Stimulated activated naive B cell treated with anti-CD40 and anti-IgM and Interleukin-4, amounts not matched to agents 10 μg/mL and 1 μg/mL and 100 μg/mL, for 72 hours (primary cell): ENCODE measurements around the gene CNP.
A peak's percentile ranks its signal among the peaks of the same experiment; 100 is the strongest.
"Not testable (repeated sequence)": the region's sequence is repeated elsewhere in the genome, so short reads cannot be mapped to it uniquely, and the experiment has no call there.

ENCODE experiments used
- ATAC-seq, 2 donors: fragments of 150-1000 bp; cut with Tn5 transposase; replicated peaks; 2 replicates each; pipeline ENCODE4 v1.10.0; 2021; ENCODE audit warnings: moderate library complexity in 1 of 2
- DNase-seq: peaks from one replicate; pipeline ENCODE4 v3.0.0; 2021
- H3K27ac Mint-ChIP-seq: one replicate; pipeline ENCODE4 v1.8.0; 2022; ENCODE audit warnings: mild to moderate bottlenecking, mixed read lengths
- H3K27me3 Mint-ChIP-seq, 2 donors: one replicate each; pipeline ENCODE4 v1.8.0; 2022; ENCODE audit warnings: mixed read lengths in 2 of 2
- H3K36me3 Mint-ChIP-seq, 2 donors: one replicate each; pipeline ENCODE4 v1.8.0; 2022; ENCODE audit warnings: mixed read lengths in 2 of 2, mild to moderate bottlenecking in 1 of 2
- H3K4me1 Mint-ChIP-seq, 2 donors: one replicate each; pipeline ENCODE4 v1.8.0; 2022; ENCODE audit warnings: mixed read lengths in 2 of 2, mild to moderate bottlenecking in 1 of 2
- H3K4me3 Mint-ChIP-seq, 2 donors: one replicate each; pipeline ENCODE4 v1.8.0; 2022; ENCODE audit warnings: mild to moderate bottlenecking in 2 of 2, mixed read lengths in 2 of 2, moderate library complexity in 1 of 2
- H3K9me3 Mint-ChIP-seq, 2 donors: one replicate each; pipeline ENCODE4 v1.8.0; 2022; ENCODE audit warnings: mixed read lengths in 2 of 2, mild to moderate bottlenecking in 1 of 2

Gene CNP

GRCh38 chr17:41966463-41967140 is at the start of gene CNP:
Gene CNP, plus strand, starts transcription at chr17:41966795. Its CDS starts 90 bp downstream, at chr17:41966885.
- peak within 1 kb of the TSS; percentile 77 to 89 for H3K4me3 Mint-ChIP-seq
- peaks cover 13 to 19% of the 10 kb centered on the region in 2 donors for H3K36me3 Mint-ChIP-seq
- H3K27me3 Mint-ChIP-seq: no peaks in the 10 kb centered on the region
- peak within 1 kb of the TSS; percentile 88 for H3K27ac Mint-ChIP-seq
- H3K4me1 Mint-ChIP-seq: peaks cover 19 to 54% of the 10 kb centered on the region in 2 donors
- DNase-seq (peak; percentile 85), ATAC-seq (peak; percentile 84 to 87)
- no peaks in the 10 kb centered on the region for H3K9me3 Mint-ChIP-seq

DNA sequence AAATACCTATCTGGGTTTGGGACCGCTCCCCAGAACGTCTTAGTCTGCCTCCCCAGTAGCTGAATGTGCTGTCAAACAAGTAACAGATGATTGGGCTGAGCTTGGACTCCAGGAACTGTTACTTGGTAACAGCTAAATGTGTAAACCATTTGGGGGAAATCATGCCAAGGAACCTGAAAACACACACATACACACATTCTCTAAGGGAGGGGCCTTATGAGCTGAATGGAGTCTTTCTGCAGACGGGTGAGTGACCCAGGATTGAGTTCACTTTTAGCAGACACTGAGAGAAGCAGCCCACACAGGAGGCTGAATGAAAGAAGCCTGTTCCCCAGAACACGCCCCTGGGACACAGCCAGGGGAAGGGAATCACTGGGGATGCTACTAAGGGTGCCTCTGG is 49.4 kb upstream of the CNP start:
- Mint-ChIP-seq H3K4me3 (peak overlapping the region; percentile 97 to 98), H3K27ac (peak overlapping the region; percentile 20), H3K27me3 (no peaks in the 10 kb centered on the region), H3K36me3 (peaks cover 13 to 33% of the 10 kb centered on the region in 2 donors), H3K4me1 (peaks cover 27 to 51% of the 10 kb centered on the region in 2 donors), H3K9me3 (no peaks in the 10 kb centered on the region)
- DNase-seq: no peak
- ATAC-seq: no peak

- Mint-ChIP-seq H3K9me3 (no peaks in the 10 kb centered on the region), H3K4me1 (peaks cover 27 to 51% of the 10 kb centered on the region in 2 donors), H3K27me3 (no peaks in the 10 kb centered on the region), H3K36me3 (peaks cover 9 to 26% of the 10 kb centered on the region in 2 donors), H3K4me3 (peak overlapping the region; percentile 97 to 98), H3K27ac (peak overlapping the region; percentile 98)
- ATAC-seq (peak; percentile 1 to 10), DNase-seq (no peak)
Measured at GRCh38 chr17:41917679-41918313, 48.8 kb upstream of the CNP start.

GRCh38 chr17:41918314-41919164 is 48.1 kb upstream of the CNP start, which contains the start of gene ACLY:
Gene ACLY, minus strand, starts transcription at chr17:41918951. Its CDS starts 5,078 bp downstream, at chr17:41913873.
- Mint-ChIP-seq H3K9me3 (no peaks in the 10 kb centered on the region), H3K4me3 (peak within 1 kb of the TSS; percentile 97 to 98), H3K27ac (peak within 1 kb of the TSS; percentile 98), H3K4me1 (peaks cover 27 to 50% of the 10 kb centered on the region in 2 donors), H3K27me3 (no peaks in the 10 kb centered on the region), H3K36me3 (peaks cover 8 to 19% of the 10 kb centered on the region in 2 donors)
- ATAC-seq (peak; percentile 97 to 98), DNase-seq (peak; percentile 97)

- Mint-ChIP-seq H3K27me3 (no peaks in the 10 kb centered on the region), H3K9me3 (no peaks in the 10 kb centered on the region), H3K27ac (peak overlapping the region; percentile 98), H3K4me1 (peaks cover 22 to 45% of the 10 kb centered on the region in 2 donors), H3K4me3 (peak overlapping the region; percentile 97 to 98), H3K36me3 (peaks cover 5 to 14% of the 10 kb centered on the region in 2 donors)
- ATAC-seq (peak; percentile 27 to 33), DNase-seq (no peak)
Measured at GRCh38 chr17:41919165-41919817, 47.3 kb upstream of the CNP start.

GRCh38 chr17:41919840-41920579 is 46.6 kb upstream of the CNP start:
- ATAC-seq (no peak), DNase-seq (no peak)
- H3K36me3 Mint-ChIP-seq: peaks cover 6 to 9% of the 10 kb centered on the region in 2 donors
- peaks cover 19 to 39% of the 10 kb centered on the region in 2 donors for H3K4me1 Mint-ChIP-seq
- H3K27ac Mint-ChIP-seq: no peak overlapping the region
- H3K4me3 Mint-ChIP-seq: peak overlapping the region; percentile 97 to 98
- H3K27me3 Mint-ChIP-seq: no peaks in the 10 kb centered on the region
- no peaks in the 10 kb centered on the region for H3K9me3 Mint-ChIP-seq

- no peak for ATAC-seq
- Mint-ChIP-seq H3K4me3 (no peak overlapping the region), H3K27ac (no peak overlapping the region), H3K27me3 (no peaks in the 10 kb centered on the region), H3K4me1 (peaks cover 19 to 33% of the 10 kb centered on the region in 2 donors), H3K36me3 (peaks cover 6% of the 10 kb centered on the region in 2 donors), H3K9me3 (no peaks in the 10 kb centered on the region)
- DNase-seq: no peak
Measured at GRCh38 chr17:41920580-41920955, 46.0 kb upstream of the CNP start.

- peaks cover 10 to 18% of the 10 kb centered on the region in 2 donors for H3K4me1 Mint-ChIP-seq
- ATAC-seq (no peak), DNase-seq (no peak)
- no peaks in the 10 kb centered on the region for H3K27me3 Mint-ChIP-seq
- peaks cover 0 to 1% of the 10 kb centered on the region in 2 donors for H3K36me3 Mint-ChIP-seq
- no peak overlapping the region for H3K27ac Mint-ChIP-seq
- no peaks in the 10 kb centered on the region for H3K9me3 Mint-ChIP-seq
- H3K4me3 Mint-ChIP-seq: no peak overlapping the region
Measured at GRCh38 chr17:41925991-41926590, 40.5 kb upstream of the CNP start.

- peaks cover 0 to 1% of the 10 kb centered on the region in 2 donors for H3K36me3 Mint-ChIP-seq
- no peak overlapping the region for H3K27ac Mint-ChIP-seq
- peaks cover 17 to 28% of the 10 kb centered on the region in 2 donors for H3K4me1 Mint-ChIP-seq
- H3K9me3 Mint-ChIP-seq: no peaks in the 10 kb centered on the region
- ATAC-seq (no peak), DNase-seq (no peak)
- H3K4me3 Mint-ChIP-seq: peak overlapping the region in 1 of 2 donors; percentile 37
- no peaks in the 10 kb centered on the region for H3K27me3 Mint-ChIP-seq
Measured at GRCh38 chr17:41928693-41929251, 37.8 kb upstream of the CNP start.

GRCh38 chr17:41930009-41930832 is 36.4 kb upstream of the CNP start, which contains the start of gene ODAD4:
Gene ODAD4, plus strand, starts transcription at chr17:41930617. Its CDS starts 107 bp downstream, at chr17:41930724.
- H3K4me1 Mint-ChIP-seq: peaks cover 17 to 28% of the 10 kb centered on the region in 2 donors
- H3K27ac Mint-ChIP-seq: peak within 1 kb of the TSS; percentile 97
- H3K4me3 Mint-ChIP-seq: peak within 1 kb of the TSS; percentile 95 to 99
- ATAC-seq (peak; percentile 99), DNase-seq (peak; percentile 90)
- no peaks in the 10 kb centered on the region for H3K9me3 Mint-ChIP-seq
- H3K36me3 Mint-ChIP-seq: no peaks in the 10 kb centered on the region
- no peaks in the 10 kb centered on the region for H3K27me3 Mint-ChIP-seq

- peak overlapping the region; percentile 95 to 99 for H3K4me3 Mint-ChIP-seq
- DNase-seq, H3K9me3 Mint-ChIP-seq, H3K27me3 Mint-ChIP-seq, H3K36me3 Mint-ChIP-seq: not testable (repeated sequence)
- ATAC-seq: peak; percentile 58 to 59
- H3K27ac Mint-ChIP-seq: peak overlapping the region; percentile 97
- peaks cover 15 to 28% of the 10 kb centered on the region in 2 donors for H3K4me1 Mint-ChIP-seq
Measured at GRCh38 chr17:41930833-41931156, 35.8 kb upstream of the CNP start.

GRCh38 chr17:41931715-41932114 is 34.9 kb upstream of the CNP start:
- H3K36me3 Mint-ChIP-seq, ATAC-seq, H3K9me3 Mint-ChIP-seq, H3K4me3 Mint-ChIP-seq, H3K27ac Mint-ChIP-seq, DNase-seq, H3K27me3 Mint-ChIP-seq: not testable (repeated sequence)
- peaks cover 15 to 28% of the 10 kb centered on the region in 2 donors for H3K4me1 Mint-ChIP-seq
